GM23338 (cell line): ENCODE measurements around the gene RASA3. TPM values are rescaled to one million over a fixed set of nuclear protein-coding genes. Genes with fewer than 3 reads are reported as not detected.

ENCODE experiments used
- ATAC-seq: fragments of 200-7000 bp; cut with Tn5 transposase; 3 replicates; pipeline ENCODE4 v1.9.1; 2020
- DNase-seq: peaks from one replicate; pipeline ENCODE4 v3.0.0-alpha.2; 2015; ENCODE audit warnings: low spot score
- H2AFZ ChIP-seq: fragments of 200-600 bp; sonication (generic); 2 replicates; pipeline ENCODE4 v1.8.0; 2016; ENCODE audit warnings: antibody characterized with exemption, mild to moderate bottlenecking, moderate library complexity
- H3F3A ChIP-seq: fragments of 200-600 bp; sonication (generic); replicated peaks from 2 replicates; pipeline ENCODE4 v1.8.0; 2017; ENCODE audit warnings: antibody characterized with exemption, mixed run types, low read depth
- H3K27ac ChIP-seq: fragments of 200-600 bp; sonication (generic); 2 replicates; pipeline ENCODE4 v1.6.1; 2016; ENCODE audit warnings: low read depth
- H3K27me3 ChIP-seq: fragments of 200-600 bp; sonication (generic); 2 replicates; pipeline ENCODE4 v1.8.0; 2016; ENCODE audit warnings: mild to moderate bottlenecking, mixed run types, moderate library complexity; ENCODE audit not compliant: insufficient read depth
- H3K36me3 ChIP-seq: fragments of 200-600 bp; sonication (generic); 2 replicates; pipeline ENCODE4 v1.8.0; 2016; ENCODE audit warnings: mild to moderate bottlenecking; ENCODE audit not compliant: insufficient read depth
- H3K4me1 ChIP-seq: fragments of 200-600 bp; sonication (generic); 2 replicates; pipeline ENCODE4 v1.8.0; 2016; ENCODE audit warnings: mild to moderate bottlenecking, moderate library complexity; ENCODE audit not compliant: insufficient read depth
- H3K4me2 ChIP-seq: fragments of 200-600 bp; sonication (generic); 2 replicates; pipeline ENCODE4 v1.7.1; 2017; ENCODE audit warnings: mixed run types
- H3K4me3 ChIP-seq: fragments of 200-600 bp; sonication (generic); 2 replicates; pipeline ENCODE4 v1.6.1; 2016; ENCODE audit warnings: mixed run types
- H3K79me2 ChIP-seq: fragments of 200-600 bp; sonication (generic); replicated peaks from 2 replicates; pipeline ENCODE4 v1.8.0; 2017; ENCODE audit warnings: mild to moderate bottlenecking; ENCODE audit not compliant: insufficient read depth
- H3K9me2 ChIP-seq: fragments of 200-600 bp; sonication (generic); 2 replicates; pipeline ENCODE4 v1.8.0; 2017; ENCODE audit not compliant: insufficient read depth
- H4K20me1 ChIP-seq: fragments of 200-600 bp; sonication (generic); replicated peaks from 2 replicates; pipeline ENCODE4 v1.8.0; 2017; ENCODE audit warnings: mild to moderate bottlenecking; ENCODE audit not compliant: insufficient read depth
- H3K27ac Mint-ChIP-seq: 2 replicates; pipeline ENCODE4 v1.8.0; 2020; ENCODE audit warnings: inconsistent platforms, mild to moderate bottlenecking, moderate library complexity, mixed read lengths
- H3K27me3 Mint-ChIP-seq: 3 replicates; pipeline ENCODE4 v1.8.0; 2022; ENCODE audit warnings: low read depth, mild to moderate bottlenecking, moderate library complexity, mixed read lengths, inconsistent platforms; ENCODE audit not compliant: insufficient read depth, poor library complexity
- H3K36me3 Mint-ChIP-seq: 3 replicates; pipeline ENCODE4 v1.8.0; 2021; ENCODE audit warnings: low read depth, mild to moderate bottlenecking, inconsistent platforms, moderate library complexity, mixed read lengths
- H3K4me1 Mint-ChIP-seq: 3 replicates; pipeline ENCODE4 v1.8.0; 2020; ENCODE audit warnings: mild to moderate bottlenecking, inconsistent platforms, mixed read lengths
- H3K4me3 Mint-ChIP-seq: 3 replicates; pipeline ENCODE4 v1.8.0; 2021; ENCODE audit warnings: moderate library complexity, mild to moderate bottlenecking, inconsistent platforms, mixed read lengths
- H3K9me3 Mint-ChIP-seq: 3 replicates; pipeline ENCODE4 v1.8.0; 2020; ENCODE audit warnings: moderate library complexity, mild to moderate bottlenecking, inconsistent platforms, mixed read lengths
- CTCF ChIP-seq, 2 experiments: fragments of 200-600 bp in 1 of 2; sonication (generic) in 1 of 2; conservative IDR thresholded peaks; 2 replicates each; pipeline versions ENCODE4 v1.5.1 to v1.6.1; 2016 to 2017; ENCODE audit warnings: antibody characterized with exemption in 2 of 2, low read depth in 2 of 2, mild to moderate bottlenecking in 2 of 2, moderate library complexity in 1 of 2
- ETS1 ChIP-seq: IDR thresholded peaks from 2 replicates; pipeline ENCODE4 v1.6.1; 2016; ENCODE audit warnings: antibody characterized with exemption
- EZH2 ChIP-seq: fragments of 200-600 bp; sonication (generic); IDR thresholded peaks from one replicate; pipeline ENCODE4 v1.8.0; 2017; ENCODE audit warnings: antibody characterized with exemption, mild to moderate bottlenecking, low read depth; ENCODE audit not compliant: unreplicated experiment
- JUNB ChIP-seq: IDR thresholded peaks from one replicate; pipeline ENCODE4 v1.6.1; 2016; ENCODE audit warnings: antibody characterized with exemption; ENCODE audit not compliant: unreplicated experiment
- NANOG ChIP-seq: IDR thresholded peaks from 2 replicates; pipeline ENCODE4 v1.6.1; 2016; ENCODE audit warnings: antibody characterized with exemption, borderline replicate concordance
- REST ChIP-seq: IDR thresholded peaks from one replicate; pipeline ENCODE4 v1.6.1; 2018; ENCODE audit warnings: antibody characterized with exemption; ENCODE audit not compliant: unreplicated experiment
- STAT1 ChIP-seq: IDR thresholded peaks from one replicate; pipeline ENCODE4 v1.6.1; 2016; ENCODE audit warnings: antibody characterized with exemption; ENCODE audit not compliant: unreplicated experiment
- ZNF114 ChIP-seq: fragments of 250-450 bp; sonication (Bioruptor Pico); IDR thresholded peaks from 2 replicates; pipeline ENCODE4 v1.5.0; 2020; ENCODE audit warnings: mild to moderate bottlenecking, moderate library complexity
- polyA plus RNA-seq: library from polyadenylated mRNA; unstranded; fragments of >200 nt; fragmentation: Nextera tagmentation; extraction: Ambion mirVana; gene quantifications from 2 replicates; pipeline ENCODE4 v1.2.1, GENCODE V29; 2016
- total RNA-seq: library from RNA; depleted of rRNA; stranded (reverse); fragments of >200 nt; shearing (Covaris generic); gene quantifications from 2 replicates; pipeline ENCODE4 v1.2.3, GENCODE V29; 2014
- TF ChIP-seq, protein P1 (sequence below): fragments of 250-450 bp; sonication (Bioruptor Pico); IDR thresholded peaks from 2 replicates; pipeline ENCODE4 v1.5.0; 2020; ENCODE audit warnings: mild to moderate bottlenecking, moderate library complexity

Gene RASA3
- total and polyA plus RNA-seq, 2 experiments from 2014 or later, result 11.2 to 20.7 TPM

- TF ChIP-seq REST (no peak), CTCF (conservative IDR thresholded peaks at IDR 0.05; ENCODE audit: low read depth in 2 of 2) (no peak), JUNB (no peak), EZH2 (no peak), ZNF114 (no peak)
Observed at GRCh38 chr13:113962386-113962785, 170.0 kb downstream of the RASA3 start (continued).

GRCh38 chr13:113960276-113960948, 172.0 kb downstream of the RASA3 start:
- H3K9me2 ChIP-seq, result no peaks in the 10 kb centered on the region
- Mint-ChIP-seq H3K4me3 (no peak overlapping the region), H3K27ac (no peak overlapping the region), H3K4me1 (no peaks in the 10 kb centered on the region; the same call in 2 of the 3 replicates), H3K27me3 (peaks cover 18% of the 10 kb centered on the region), H3K36me3 (peaks cover 42% of the 10 kb centered on the region), H3K9me3 (peaks cover 73% of the 10 kb centered on the region)
- H2AFZ ChIP-seq, result no peak overlapping the region
- H3K79me2 ChIP-seq, result no peaks in the 10 kb centered on the region
- no peak overlapping the region for H3K4me2 ChIP-seq
- H3K36me3 ChIP-seq, result no peaks in the 10 kb centered on the region
- no peaks in the 10 kb centered on the region for H3K4me1 ChIP-seq
- no peak for ATAC-seq
- no peaks in the 10 kb centered on the region for H3K27me3 ChIP-seq
- H3F3A ChIP-seq, result no peaks in the 10 kb centered on the region
- H3K27ac ChIP-seq, result no peak overlapping the region
- H4K20me1 ChIP-seq, result no peaks in the 10 kb centered on the region
- DNase-seq, result no peak
- H3K4me3 ChIP-seq, result no peak overlapping the region
- TF ChIP-seq, protein P1, sequence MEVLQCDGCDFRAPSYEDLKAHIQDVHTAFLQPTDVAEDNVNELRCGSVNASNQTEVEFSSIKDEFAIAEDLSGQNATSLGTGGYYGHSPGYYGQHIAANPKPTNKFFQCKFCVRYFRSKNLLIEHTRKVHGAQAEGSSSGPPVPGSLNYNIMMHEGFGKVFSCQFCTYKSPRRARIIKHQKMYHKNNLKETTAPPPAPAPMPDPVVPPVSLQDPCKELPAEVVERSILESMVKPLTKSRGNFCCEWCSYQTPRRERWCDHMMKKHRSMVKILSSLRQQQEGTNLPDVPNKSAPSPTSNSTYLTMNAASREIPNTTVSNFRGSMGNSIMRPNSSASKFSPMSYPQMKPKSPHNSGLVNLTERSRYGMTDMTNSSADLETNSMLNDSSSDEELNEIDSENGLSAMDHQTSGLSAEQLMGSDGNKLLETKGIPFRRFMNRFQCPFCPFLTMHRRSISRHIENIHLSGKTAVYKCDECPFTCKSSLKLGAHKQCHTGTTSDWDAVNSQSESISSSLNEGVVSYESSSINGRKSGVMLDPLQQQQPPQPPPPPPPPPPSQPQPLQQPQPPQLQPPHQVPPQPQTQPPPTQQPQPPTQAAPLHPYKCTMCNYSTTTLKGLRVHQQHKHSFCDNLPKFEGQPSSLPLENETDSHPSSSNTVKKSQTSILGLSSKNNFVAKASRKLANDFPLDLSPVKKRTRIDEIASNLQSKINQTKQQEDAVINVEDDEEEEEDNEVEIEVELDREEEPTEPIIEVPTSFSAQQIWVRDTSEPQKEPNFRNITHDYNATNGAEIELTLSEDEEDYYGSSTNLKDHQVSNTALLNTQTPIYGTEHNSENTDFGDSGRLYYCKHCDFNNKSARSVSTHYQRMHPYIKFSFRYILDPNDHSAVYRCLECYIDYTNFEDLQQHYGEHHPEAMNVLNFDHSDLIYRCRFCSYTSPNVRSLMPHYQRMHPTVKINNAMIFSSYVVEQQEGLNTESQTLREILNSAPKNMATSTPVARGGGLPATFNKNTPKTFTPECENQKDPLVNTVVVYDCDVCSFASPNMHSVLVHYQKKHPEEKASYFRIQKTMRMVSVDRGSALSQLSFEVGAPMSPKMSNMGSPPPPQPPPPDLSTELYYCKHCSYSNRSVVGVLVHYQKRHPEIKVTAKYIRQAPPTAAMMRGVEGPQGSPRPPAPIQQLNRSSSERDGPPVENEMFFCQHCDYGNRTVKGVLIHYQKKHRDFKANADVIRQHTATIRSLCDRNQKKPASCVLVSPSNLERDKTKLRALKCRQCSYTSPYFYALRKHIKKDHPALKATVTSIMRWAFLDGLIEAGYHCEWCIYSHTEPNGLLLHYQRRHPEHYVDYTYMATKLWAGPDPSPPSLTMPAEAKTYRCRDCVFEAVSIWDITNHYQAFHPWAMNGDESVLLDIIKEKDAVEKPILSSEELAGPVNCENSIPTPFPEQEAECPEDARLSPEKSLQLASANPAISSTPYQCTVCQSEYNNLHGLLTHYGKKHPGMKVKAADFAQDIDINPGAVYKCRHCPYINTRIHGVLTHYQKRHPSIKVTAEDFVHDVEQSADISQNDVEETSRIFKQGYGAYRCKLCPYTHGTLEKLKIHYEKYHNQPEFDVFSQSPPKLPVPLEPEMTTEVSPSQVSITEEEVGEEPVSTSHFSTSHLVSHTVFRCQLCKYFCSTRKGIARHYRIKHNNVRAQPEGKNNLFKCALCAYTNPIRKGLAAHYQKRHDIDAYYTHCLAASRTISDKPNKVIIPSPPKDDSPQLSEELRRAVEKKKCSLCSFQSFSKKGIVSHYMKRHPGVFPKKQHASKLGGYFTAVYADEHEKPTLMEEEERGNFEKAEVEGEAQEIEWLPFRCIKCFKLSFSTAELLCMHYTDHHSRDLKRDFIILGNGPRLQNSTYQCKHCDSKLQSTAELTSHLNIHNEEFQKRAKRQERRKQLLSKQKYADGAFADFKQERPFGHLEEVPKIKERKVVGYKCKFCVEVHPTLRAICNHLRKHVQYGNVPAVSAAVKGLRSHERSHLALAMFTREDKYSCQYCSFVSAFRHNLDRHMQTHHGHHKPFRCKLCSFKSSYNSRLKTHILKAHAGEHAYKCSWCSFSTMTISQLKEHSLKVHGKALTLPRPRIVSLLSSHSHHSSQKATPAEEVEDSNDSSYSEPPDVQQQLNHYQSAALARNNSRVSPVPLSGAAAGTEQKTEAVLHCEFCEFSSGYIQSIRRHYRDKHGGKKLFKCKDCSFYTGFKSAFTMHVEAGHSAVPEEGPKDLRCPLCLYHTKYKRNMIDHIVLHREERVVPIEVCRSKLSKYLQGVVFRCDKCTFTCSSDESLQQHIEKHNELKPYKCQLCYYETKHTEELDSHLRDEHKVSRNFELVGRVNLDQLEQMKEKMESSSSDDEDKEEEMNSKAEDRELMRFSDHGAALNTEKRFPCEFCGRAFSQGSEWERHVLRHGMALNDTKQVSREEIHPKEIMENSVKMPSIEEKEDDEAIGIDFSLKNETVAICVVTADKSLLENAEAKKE (CRISPR knock-in tag), result no peak
- TF ChIP-seq JUNB (no peak), NANOG (no peak), EZH2 (no peak), ETS1 (no peak), STAT1 (no peak)
